Midbrain (tissue), 1 donor: ENCODE data around the gene CCDC160.
"Not testable (repeated sequence)": the region's sequence is repeated elsewhere in the genome, so short reads cannot be mapped to it uniquely, and the experiment has no call there.

ENCODE experiments used
- DNase-seq: peaks from one replicate; lab custom pipeline; 2025; lab: John Stamatoyannopoulos, UW

The CCDC160 gene

GRCh38 chrX:134236626-134237614 is at the start of gene CCDC160:
Gene CCDC160 (plus strand): TSS chrX:134237182. CDS start chrX:134244801, 7,619 bp downstream.
- peak; percentile 51 for DNase-seq

GRCh38 chrX:134191281-134191680 is 45.7 kb upstream of the CCDC160 start:
- DNase-seq = no peak

GRCh38 chrX:134194915-134195314 is 42.1 kb upstream of the CCDC160 start:
- no peak for DNase-seq

GRCh38 chrX:134202561-134202960 is 34.4 kb upstream of the CCDC160 start:
- no peak for DNase-seq

GRCh38 chrX:134206221-134206620 is 30.8 kb upstream of the CCDC160 start:
- no peak for DNase-seq

- no peak for DNase-seq
Observed at GRCh38 chrX:134210465-134210864, 26.5 kb upstream of the CCDC160 start.

- DNase-seq = no peak
Observed at GRCh38 chrX:134235236-134235635, 1.7 kb upstream of the CCDC160 start.

- DNase-seq = not testable (repeated sequence)
Observed at GRCh38 chrX:134238144-134238543, 1.2 kb downstream of the CCDC160 start.

- no peak for DNase-seq
Observed at GRCh38 chrX:134239016-134239415, 2.0 kb downstream of the CCDC160 start.

GRCh38 chrX:134240209-134240608 is 3.2 kb downstream of the CCDC160 start:
- DNase-seq = no peak

- DNase-seq = no peak
Observed at GRCh38 chrX:134241960-134242619, 5.1 kb downstream of the CCDC160 start.

- DNase-seq = no peak
Observed at GRCh38 chrX:134244043-134244442, 7.1 kb downstream of the CCDC160 start.

GRCh38 chrX:134246282-134246681 is 9.3 kb downstream of the CCDC160 start:
- no peak for DNase-seq

- DNase-seq = no peak
Observed at GRCh38 chrX:134247492-134247891, 10.5 kb downstream of the CCDC160 start.

- no peak for DNase-seq
Observed at GRCh38 chrX:134249241-134249640, 12.3 kb downstream of the CCDC160 start.

GRCh38 chrX:134251241-134251640 is 14.3 kb downstream of the CCDC160 start:
- no peak for DNase-seq

GRCh38 chrX:134254511-134254910 is 17.5 kb downstream of the CCDC160 start:
- DNase-seq = no peak

- DNase-seq = no peak
Observed at GRCh38 chrX:134255555-134255954, 18.6 kb downstream of the CCDC160 start.

GRCh38 chrX:134256684-134257083 is 19.7 kb downstream of the CCDC160 start:
- no peak for DNase-seq

GRCh38 chrX:134258202-134258601 is 21.2 kb downstream of the CCDC160 start:
- no peak for DNase-seq

GRCh38 chrX:134285934-134286333 is 49.0 kb downstream of the CCDC160 start:
- DNase-seq = not testable (repeated sequence)

GRCh38 chrX:134287346-134287745 is 50.4 kb downstream of the CCDC160 start:
- no peak for DNase-seq

GRCh38 chrX:134294548-134294947 is 57.6 kb downstream of the CCDC160 start:
- peak; percentile 1 for DNase-seq
